Measurements from ENCODE around the gene NDOR1. TPM values are rescaled to one million over a fixed set of nuclear protein-coding genes. Genes with fewer than 3 reads are reported as not detected.

Gene NDOR1
- total RNA-seq, 1 donor = 11.1 TPM

Small RNA genes within 50 kb of the gene (small RNA-seq; reads per million reads assigned to genes)
- not detected for gene MIR3621

Other genes with a start within 250 kb of the NDOR1 start
- gene PTGDS, start 228.2 kb upstream of the NDOR1 start, total RNA-seq = not detected in 2 replicates
- not detected in 2 replicates for gene LCNL1, start 222.7 kb upstream of the NDOR1 start, total RNA-seq
- gene PAXX, start 213.3 kb upstream of the NDOR1 start, total RNA-seq = 16.6 and 17.4 TPM in 2 replicates
- 0.14 and 0.27 TPM in 2 replicates for gene CLIC3, start 209.1 kb upstream of the NDOR1 start, total RNA-seq
- 11.0 and 12.3 TPM in 2 replicates for gene ABCA2, start 177.5 kb upstream of the NDOR1 start, total RNA-seq
- gene FUT7, start 173.6 kb upstream of the NDOR1 start, total RNA-seq = not detected in 2 replicates
- 39.0 and 47.4 TPM in 2 replicates for gene NPDC1, start 159.5 kb upstream of the NDOR1 start, total RNA-seq
- gene ENTPD2, start 151.6 kb upstream of the NDOR1 start, total RNA-seq = not detected in 2 replicates
- gene SAPCD2, start 135.1 kb upstream of the NDOR1 start, total RNA-seq = 19.7 and 36.7 TPM in 2 replicates
- 16.2 and 20.7 TPM in 2 replicates for gene UAP1L1, start 128.2 kb upstream of the NDOR1 start, total RNA-seq
- 45.7 and 53.3 TPM in 2 replicates for gene MAN1B1, start 118.7 kb upstream of the NDOR1 start, total RNA-seq
- 55.6 and 69.3 TPM in 2 replicates for gene DPP7, start 91.0 kb upstream of the NDOR1 start, total RNA-seq
- under 0.01 and 0.14 TPM in 2 replicates for gene GRIN1, start 66.5 kb upstream of the NDOR1 start, total RNA-seq
- not detected in 2 replicates for gene LRRC26, start 35.6 kb upstream of the NDOR1 start, total RNA-seq
- not detected in 2 replicates for gene TMEM210, start 33.6 kb upstream of the NDOR1 start, total RNA-seq
- gene ANAPC2, start 17.1 kb upstream of the NDOR1 start, total RNA-seq = 28.2 and 31.2 TPM in 2 replicates
- 84.6 and 91.9 TPM in 2 replicates for gene SSNA1, start 17.0 kb upstream of the NDOR1 start, total RNA-seq
- gene TPRN, start 5.0 kb upstream of the NDOR1 start, total RNA-seq = 6.3 and 8.7 TPM in 2 replicates
- 25.2 and 27.3 TPM in 2 replicates for gene TMEM203, start 52 bp upstream of the NDOR1 start, total RNA-seq
- 0.13 and 0.43 TPM in 2 replicates for gene RNF208, start 16.5 kb downstream of the NDOR1 start, total RNA-seq
- gene CYSRT1, start 19.5 kb downstream of the NDOR1 start, total RNA-seq = 0.27 and 0.29 TPM in 2 replicates
- 0.07 TPM in 1 of 2 replicates, not detected in the other for gene RNF224, start 21.8 kb downstream of the NDOR1 start, total RNA-seq
- gene SLC34A3, start 25.2 kb downstream of the NDOR1 start, total RNA-seq = not detected in 2 replicates
- gene TUBB4B, start 35.6 kb downstream of the NDOR1 start, total RNA-seq = 240 and 376 TPM in 2 replicates
- gene STPG3, start 45.6 kb downstream of the NDOR1 start, total RNA-seq = not detected in 2 replicates
- 52.3 and 62.5 TPM in 2 replicates for gene NELFB, start 49.6 kb downstream of the NDOR1 start, total RNA-seq
- gene TOR4A, start 72.0 kb downstream of the NDOR1 start, total RNA-seq = 48.3 and 50.1 TPM in 2 replicates
- gene NRARP, start 96.6 kb downstream of the NDOR1 start, total RNA-seq = 12.1 and 16.5 TPM in 2 replicates
- 9.0 and 9.3 TPM in 2 replicates for gene EXD3, start 217.5 kb downstream of the NDOR1 start, total RNA-seq
- 0.27 and 0.29 TPM in 2 replicates for gene NOXA1, start 217.7 kb downstream of the NDOR1 start, total RNA-seq
- not detected in 2 replicates for gene ENTPD8, start 235.7 kb downstream of the NDOR1 start, total RNA-seq